ENCODE results near the gene AKNA.
A peak's percentile ranks its signal among the peaks of the same experiment; 100 is the strongest.

AKNA gene

DNA sequence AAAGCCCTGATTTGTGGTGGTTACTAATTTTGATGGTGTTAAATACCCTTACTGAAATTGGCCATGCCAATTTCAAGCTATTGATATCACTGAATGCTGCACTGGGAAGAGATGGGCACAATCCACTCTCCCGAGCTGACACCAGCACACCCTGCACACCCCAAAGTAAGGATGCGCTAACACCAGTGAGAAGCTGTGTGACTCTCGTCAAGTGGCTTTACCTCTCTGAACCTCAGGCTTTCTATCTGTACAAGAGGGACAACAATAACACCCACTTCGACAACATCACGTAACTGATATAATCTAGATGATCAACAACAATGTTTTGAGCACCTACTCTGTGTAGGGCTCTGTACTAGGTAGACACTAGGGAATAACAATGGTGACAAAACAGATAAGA, 8.0 kb upstream of the AKNA start:
- DNase-seq, result no peak

DNA sequence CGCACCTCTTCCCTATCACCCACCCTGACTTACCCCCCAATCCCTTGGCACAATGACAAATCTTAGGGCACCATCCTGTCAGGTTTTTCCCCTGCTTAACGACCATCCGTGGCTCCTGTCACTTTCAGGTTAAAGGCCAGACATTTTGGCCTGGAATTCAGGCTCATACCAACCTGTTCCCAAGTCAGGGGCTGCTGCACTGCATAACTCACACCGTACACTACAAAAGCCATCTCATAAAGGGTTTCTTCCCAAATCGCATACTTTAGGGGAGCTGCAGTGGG, 7.5 kb upstream of the AKNA start:
- DNase-seq, result no peak

DNA sequence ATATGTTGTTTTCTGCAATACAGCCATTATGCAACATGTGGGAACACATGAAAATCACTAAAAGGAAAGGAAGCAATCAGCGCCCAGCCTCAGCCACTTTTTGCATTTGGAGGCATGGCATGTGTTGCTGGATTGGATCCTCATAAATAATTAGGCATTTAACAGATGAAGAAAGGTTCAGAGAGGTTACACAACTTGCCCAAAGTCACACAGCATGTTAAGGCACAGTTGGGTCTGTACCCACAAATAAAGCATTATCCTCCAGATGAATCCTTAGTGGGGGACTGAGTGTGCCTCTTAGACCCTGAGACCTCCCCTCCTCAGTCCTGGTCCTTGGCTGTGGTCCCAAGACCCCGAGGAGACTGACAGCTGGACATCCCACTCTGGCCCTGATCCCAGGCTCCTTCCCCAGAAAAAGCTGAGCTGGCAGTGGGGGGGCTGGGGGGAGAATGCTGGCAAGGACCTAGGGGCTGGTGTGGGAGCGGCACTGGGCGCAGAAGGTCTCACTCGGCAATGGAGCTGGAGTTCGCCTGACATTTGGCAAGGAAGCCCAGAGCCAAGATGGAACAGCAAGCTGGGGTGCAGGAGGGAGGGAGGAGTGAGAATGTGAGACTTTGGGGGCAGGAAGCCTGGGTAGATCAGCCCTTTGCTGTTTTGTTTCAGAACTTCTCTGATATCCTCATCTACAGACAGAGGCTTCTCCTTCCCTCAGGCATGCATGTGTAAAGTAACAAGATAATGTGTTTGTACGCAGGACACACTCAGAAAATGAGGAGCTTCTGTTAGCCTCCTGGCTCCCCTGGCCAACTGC, 6.9 kb upstream of the AKNA start:
- no peak for DNase-seq

DNA sequence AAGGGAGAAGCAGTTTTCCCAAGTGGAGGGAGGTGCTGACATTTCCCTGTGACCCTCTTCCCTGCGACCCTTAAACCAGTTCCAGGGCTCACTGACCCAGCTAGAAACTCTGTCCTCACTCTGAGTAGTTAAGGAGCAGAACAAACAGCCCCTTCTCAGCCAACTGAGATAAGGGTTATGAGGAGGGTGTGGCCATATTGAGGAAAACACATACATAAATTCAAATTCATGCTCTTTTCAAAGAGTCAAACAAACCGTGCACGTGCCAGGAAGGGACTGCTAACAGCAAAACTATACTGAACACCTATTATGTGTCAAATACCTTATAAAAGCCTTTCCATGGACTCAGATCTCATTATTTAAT, 4.9 kb upstream of the AKNA start:
- DNase-seq, result no peak

DNA sequence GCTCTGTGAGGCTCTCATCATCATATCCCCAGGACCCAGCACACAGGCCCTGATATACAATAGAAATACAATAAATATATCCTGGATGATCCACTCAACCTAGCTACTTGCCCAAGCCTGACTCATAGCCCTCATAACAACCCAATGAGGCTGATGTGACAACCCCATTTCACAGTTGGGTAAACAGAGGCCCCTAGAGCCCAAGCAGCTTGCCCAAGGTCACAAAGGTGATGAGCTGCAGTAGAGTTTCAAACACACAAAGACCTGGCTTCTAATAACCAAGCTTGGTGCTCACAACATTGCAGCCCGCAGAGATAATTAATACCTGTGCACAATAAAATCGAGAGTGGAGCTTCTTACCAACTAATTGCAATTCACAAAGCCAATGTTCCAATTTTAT, 3.2 kb upstream of the AKNA start:
- DNase-seq, result no peak

DNA sequence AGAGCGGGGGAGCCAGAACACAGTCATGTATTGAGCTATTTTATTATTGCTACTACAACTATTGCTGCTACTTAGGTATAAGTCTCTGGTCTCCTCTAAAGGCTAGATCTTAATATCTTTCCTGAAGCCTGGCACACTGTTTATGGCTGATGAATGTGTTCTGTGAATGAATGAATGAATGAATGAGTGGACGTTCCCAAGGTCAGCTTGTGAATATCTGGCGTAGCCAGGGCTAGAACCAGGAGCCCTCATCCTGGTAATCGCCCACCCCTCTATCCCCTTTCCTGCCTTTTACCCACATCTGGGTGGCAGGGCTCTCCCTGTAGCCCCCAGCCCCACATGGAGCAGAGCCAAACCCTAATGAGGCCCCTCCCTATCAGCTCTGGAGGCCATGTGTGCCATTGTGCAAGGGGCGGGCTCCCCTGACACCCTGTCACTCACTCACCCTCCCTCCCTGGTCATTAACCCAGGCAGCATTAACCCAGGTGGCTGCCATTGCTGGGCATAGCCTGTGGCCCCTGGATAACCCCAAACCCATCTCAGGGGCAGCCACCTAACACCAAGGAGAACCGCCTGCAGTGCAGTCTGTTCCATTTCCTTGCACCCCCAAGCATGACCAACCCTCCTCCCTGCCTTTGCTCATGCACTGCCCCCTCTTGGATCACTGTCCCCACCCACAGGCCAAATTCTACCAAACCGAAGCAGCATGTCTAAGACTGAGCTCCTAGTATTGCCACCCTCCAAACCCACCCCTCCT, 2.0 kb upstream of the AKNA start:
- no peak for DNase-seq

DNA sequence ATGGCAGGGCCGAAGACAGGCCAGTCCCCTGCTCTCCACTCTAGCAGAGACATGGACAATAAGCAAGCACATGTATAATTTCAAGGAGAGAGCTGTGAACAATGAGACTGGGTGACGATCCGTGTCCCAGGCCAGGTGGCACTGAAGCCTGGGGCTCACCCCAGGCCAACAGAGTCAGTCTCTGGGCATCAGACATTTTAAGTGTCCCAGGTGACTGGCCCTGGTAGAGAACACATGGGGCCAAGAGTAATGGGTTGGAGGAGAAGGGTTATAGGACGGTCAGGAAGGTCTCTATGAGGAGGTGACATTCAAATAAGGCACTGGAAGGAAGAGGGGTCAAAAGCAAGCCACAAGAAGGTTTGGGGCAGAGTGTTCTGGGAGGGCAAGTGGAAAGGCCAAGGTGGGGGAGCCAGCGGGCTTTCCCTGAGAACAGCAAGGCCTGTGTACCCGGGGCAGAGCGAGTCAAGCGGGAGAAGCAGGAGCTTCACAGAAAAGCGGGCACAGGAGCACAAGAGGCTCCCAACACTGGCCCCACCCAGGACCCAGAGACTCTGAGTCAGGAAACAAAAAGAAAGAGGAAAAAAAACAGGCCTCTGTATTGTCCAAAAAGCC, 1.1 kb upstream of the AKNA start:
- DNase-seq, result no peak

DNA sequence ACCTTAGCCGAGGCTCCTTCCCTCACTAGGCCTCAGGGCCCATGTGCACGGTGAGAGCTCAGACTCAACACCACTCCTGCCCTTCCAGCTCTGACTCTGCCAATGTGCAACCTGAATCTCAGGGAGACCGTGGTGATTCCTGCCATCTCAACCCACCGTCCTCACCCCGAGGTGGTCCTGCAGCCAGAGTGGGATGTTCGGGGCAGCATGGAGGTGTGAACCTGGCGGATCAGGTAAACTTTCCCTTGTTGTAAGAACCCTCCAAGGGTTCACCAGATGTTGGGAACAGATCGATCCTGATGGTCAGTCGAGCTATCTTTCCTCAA, 538 bp upstream of the AKNA start:
- no peak for DNase-seq

DNA sequence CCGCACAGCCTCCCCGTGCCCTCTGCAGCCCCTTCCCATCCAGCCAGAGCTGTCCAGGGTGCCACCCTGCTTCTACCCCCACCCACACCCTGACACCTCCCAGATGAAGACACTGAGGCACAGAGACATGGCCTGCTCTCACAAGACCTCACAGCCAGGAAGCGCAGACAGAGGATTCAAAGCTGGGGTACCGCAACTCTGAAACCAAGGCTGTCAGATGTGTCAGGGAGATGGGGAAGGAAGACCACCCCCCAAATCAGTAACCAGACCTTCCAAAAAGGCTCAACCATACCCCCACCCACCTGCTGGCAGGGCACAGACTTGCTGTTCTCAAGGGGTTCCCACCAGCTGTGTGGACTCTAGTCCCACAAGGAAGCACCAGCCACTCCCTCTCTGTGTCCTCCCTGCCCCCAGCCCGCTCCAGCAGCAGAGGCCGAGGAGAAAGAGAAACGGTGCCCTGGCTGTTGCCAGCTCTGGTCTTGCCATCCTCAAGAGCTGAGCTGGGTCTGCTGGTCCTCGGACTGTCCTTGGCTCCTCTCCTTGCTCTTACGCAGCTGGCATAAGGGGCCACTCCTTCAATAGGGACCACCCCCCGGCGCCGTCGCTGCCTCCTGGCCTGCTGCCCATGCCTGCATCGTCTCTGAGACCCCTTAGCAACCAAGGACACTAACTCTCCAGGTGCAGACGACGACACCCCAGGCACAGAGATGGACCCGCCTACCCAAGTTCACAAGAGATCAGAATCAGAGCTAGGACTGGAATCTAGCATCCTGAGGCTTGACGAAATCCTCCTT, 699 bp downstream of the AKNA start:
- DNase-seq, result peak; percentile 8

DNA sequence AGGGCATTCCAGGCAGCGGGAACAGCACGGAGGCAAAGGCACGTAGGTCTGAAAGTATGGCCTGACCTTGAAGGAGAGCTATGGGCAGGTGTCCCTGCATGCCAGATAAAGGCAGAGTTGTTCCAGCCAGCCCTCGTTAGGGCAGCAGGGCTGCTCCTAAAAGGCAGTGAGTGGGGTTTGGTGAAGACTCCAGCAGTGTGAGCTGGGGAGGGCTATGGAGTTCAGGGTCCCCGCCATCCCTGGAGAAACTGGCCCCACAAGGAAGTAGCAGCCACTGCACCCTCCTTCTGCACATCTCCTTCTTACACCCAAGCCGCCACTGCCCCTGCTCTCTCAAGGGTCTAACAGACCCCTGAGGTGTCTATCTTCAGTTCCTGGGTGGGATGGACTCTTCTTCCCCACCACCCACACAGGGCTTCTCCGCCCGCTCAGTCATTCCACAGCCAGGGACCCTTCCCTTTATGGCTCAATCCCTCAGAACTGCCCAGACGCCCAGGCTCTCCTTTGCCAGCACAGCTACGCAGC, 1.4 kb downstream of the AKNA start:
- no peak for DNase-seq

DNA sequence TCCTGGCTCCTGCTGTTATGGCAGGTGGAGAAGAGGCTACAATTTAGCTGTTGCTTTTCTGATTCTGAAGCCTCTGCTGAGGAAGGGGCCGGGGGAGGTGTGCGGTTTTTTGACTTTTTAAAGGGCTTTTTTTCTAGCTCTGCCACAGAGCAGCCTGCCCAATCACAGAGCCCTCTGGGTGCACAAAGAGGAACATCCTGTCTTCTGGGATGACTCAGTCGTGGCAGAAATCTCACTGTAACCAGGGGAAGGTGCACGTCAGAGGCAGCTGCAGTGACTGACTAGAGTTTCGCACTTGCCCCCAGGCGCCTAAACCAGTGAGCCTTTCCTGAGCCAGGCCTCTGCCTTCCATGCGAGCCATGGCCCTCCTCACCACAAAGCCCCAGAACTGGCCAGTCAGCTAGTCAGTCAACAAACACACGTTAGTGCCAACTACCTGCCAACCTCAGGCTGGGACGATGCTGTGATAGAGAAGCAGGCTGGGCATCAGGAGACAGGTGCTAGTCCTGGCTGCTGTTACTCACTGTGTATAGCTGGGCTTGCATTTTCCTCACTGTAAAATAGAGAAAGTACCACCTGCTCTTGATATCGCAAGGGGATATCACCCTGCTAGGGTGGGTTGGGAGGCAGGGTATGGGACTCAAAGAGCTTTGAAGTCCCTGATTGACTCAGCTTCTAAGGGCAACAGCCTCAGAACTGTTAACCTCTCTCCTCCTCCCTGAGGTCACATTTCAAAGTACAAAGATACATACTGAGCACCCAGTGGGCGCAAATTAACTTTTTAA, 2.2 kb downstream of the AKNA start:
- peak; percentile 91 for DNase-seq

DNA sequence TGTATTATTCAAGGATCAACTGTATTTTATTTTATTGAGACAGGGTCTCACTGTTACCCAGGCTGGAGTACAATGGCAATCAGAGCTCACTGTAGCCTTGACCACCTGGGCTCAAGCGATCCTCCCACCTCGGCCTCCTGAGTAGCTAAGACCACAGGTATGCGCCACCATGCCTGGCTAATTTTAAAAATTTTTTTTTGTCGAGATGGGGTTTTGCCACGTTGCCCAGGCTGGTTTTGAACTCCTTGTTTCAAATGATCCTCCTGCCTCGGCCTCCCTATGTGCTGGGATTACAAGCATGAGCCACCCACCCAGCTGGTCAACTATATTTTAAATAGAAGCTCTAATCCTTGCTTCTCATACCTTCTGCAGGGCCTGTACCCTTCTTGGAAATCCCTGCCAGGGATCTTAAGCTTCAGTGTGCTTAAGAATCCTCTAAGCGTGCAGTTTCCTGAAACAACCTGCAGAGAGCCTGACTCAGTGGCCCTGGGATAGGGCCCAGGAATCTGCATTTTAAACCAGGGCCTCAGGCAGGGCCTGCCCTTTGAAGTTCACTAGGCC, 2.9 kb downstream of the AKNA start:
- DNase-seq, result no peak

DNA sequence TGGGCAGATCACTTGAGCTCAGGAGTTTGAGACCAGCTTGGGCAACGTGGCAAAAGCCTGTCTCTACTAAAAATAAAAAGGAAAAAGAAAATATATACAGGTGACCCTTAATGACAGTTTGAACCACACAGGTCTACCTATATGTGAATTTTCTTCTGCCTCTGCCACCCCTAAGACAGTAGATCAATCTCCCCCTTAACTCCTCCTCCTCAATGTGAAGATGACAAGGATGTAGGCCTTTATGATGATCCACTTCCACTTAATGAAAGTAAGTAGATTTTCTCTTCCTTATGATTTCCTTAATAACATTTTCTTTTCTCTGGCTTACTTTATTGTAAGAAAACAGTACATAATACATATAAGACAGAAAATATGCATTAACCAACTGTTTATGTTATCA, 3.4 kb downstream of the AKNA start:
- no peak for DNase-seq

DNA sequence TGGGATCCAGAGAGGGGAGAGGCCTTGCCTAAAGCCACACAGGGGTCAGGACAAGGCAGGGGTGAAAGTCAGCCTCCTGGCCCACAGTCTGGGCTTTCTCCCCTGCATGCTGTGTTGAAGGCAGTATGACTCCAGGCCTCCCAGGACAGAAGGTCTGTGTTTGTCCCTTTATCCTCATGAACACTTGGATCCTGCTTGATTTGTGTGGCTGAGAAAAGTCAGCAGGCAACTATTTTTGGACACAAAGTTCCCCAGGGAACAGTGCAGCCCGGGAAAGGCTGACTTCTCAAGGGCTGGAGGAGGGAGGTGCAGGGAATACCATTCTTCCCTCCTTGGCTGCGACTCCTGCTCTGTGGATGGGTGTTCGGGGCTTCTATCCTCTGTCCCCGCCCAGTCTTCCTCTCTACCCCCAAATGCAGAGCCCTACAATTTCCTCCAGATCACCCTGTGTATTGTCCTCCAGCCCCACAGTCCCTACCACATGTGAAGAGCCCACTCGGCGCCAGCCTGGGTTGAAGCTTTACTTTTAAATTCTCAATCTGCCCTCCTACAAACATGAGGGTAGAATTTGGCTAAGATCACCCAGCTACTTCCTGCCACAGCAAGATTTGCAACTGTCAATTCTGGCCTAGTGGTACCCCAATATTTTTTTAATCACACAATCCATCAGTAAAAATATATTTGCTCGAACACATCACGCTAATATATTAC, 4.1 kb downstream of the AKNA start:
- DNase-seq, result no peak

DNA sequence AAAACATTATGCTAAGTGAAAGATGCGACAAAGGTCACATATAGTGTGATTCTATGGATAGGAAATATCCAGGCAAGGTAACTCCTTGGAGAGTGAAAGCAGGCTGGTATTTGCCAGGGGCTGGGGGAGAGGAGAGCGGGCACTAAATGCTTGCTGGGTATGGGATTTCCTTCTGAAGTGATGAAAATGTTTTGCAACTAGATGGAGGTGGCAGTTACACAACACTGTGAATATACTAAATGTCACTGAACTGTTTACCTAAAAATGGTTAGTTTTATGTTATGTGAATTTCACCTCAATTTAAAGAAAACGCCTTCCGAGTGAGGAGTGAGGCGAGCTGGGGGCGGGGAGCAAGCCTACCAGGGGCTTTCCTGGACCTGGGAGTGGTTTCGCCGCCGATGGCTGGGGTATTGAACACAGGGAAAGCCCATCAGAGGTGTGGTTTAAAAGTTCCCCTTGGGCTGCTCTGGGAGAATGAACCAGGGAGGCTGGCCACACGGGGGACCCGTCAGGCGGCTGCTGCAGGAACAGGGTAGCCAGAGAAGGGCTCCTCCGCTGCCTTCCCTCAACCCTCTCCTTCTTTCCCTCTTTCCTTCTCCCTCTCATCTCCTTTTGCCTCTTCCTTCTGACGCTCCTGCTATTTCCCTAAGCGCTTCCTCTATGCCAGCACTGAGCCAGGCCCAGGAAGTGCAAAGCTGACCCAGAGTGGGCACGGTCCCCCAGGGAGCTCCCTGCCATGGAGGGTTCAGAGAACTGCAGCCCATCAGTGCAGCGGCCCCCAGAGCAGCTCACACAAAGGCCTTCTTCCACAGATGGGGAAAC, 4.9 kb downstream of the AKNA start:
- peak; percentile 74 for DNase-seq

DNA sequence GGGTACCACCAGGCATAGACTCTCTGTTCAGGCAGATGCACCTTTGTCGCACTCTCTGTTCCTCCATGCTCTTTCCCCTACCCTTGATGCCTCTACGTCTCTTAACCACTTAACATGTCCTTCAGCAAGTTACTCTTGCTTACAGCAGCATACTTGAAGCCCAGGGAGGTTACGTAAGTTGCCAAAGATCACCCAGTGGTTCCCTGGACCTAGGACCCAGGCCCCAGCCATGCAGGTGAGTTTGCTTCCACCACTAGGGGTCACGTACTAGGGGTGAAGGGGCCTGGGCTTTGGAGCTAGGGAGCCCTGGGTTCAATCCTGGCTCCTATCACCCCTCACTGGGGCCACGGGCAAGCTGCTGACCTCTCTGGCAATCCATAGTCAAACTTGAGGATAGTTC, 8.9 kb downstream of the AKNA start:
- no peak for DNase-seq

DNA sequence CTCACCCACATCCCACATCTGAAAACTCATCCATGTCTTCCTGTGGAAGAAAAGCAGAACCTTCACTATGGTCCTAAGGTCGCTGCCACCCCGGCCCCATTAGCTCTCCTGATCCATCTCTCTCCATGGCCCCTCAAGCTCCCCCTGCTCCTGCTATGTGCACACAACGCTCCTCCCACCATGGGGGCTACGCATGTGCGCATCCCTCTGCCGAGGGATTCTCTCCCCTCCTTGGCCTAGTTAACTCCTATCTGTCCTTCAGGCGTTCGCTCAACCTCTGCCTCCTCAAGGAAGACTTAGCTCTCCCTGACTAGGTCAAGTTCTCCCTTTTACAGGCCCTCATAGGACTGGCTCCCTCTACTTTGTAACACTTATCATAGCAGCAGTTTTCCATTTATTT, 9.8 kb downstream of the AKNA start:
- DNase-seq, result no peak

DNA sequence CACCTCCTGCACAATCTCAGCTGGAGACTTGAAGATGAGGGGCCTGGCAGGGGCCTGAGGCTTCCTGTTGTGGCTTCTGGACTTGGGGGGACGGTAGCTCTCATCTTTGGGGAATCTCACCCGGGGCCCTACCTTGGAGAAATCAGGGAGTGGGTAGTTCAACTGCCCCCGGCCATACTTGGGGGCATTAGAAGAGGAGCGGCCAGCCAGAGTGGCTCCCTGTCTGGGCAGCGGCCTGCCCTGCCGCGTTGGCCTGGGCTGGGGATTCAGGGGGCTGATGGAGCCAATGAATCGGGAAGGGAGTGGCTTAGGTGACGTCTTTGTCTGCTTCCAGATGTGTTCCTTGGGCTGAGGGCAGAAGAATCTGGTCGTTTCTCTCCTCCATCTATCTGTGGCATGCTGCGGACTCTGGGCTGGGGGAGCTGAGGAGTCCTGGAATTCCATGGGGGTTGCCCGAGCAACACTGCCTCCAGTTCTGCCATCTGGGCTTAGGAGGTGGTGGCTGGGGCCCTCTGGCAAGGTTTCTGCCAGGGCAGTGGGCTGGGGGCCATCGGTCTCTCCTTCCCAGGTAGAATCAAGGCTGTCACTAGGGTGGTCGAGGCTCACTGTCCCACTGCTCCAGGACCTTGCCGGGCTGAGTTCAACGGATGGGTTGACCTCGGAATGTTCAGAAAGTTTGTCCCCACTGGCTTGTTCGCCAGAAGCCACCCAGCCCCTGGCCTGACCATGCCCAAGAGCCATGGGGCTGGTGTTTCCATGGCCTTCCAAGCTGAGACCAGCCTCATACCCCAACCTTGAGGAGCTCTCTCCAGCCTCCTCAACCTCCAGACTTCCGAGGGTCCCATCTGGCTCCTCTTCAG, 11.0 kb downstream of the AKNA start:
- no peak for DNase-seq

DNA sequence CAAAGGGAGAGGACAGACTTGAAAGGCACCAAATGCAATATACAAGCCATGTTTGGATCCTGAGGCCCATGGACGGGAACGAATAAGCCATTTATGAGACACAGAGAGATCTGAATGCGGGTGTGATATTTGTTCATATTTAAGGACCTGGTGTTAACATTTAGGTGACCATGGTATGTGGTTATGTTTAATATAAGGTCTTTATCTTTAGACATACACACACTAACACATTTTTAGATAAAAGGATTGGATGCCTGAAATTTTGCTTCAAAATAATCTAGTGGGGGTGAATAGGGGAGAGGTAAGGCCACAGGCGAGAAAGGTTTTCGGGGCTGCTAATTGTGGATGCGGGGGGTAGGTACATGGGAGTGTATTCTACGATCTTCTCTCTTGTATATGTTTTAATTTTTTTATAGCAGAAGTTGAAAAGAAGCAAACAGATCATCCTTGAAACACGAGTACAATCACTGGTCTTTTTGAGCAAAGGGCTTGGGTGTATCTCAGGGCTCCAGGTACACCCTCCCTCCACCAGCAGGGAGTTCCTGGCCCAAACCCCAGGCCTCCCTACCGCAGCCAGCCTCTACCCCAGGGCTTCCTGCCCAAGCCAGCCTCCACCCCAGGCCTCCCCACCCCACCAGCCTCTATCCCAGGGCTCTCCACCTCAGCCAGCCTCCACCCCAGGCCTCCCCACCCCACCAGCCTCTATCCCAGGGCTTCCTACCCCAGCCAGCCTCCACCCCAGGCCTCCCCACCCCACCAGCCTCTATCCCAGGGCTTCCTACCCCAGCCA, 12.2 kb downstream of the AKNA start:
- no peak for DNase-seq

Data from stimulated activated naive CD4-positive, alpha-beta T cell treated with Interleukin-2 at 50 U/mL for 16 hours (primary cell).